ENCODE results near the gene GOLGA6A.
"Not testable (repeated sequence)": the region's sequence is repeated elsewhere in the genome, so short reads cannot be mapped to it uniquely, and the experiment has no call there.

The GOLGA6A gene

DNA sequence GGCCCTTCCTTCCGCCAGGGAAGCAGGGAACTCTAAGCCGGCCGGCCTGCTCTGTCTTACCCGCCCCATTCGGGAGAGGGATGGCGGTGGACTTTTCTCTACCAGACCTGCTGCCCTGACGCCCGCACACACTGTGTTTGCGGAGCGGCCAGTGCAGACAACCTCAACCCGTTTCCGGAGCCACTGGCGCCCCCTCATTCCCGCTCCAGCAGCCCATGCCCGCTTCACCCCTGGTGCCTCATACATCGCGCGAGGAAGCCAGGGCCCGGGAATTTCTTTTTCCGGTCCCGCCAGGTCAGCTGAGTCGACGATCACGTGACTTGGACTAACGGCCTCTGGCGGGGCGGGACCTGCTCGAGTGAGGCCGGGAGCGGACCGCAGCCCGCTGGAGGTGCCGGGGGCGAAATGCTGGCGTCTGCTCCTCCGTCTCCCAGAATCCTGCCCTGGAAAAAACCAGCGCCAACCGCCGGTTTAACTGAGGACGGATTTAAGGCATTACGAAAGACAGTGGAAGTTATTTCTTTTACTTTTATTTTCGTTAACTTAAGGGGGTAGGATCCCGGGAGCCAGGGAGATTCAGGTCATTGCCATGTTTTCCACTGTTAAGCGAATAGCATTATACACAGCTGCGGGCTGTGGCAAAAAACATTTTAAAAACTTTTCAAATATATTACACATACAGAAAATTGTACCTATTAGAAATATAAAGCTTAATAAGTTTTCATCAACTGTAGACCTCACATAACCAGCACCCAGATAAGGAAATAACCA is 17.8 kb upstream of the GOLGA6A start:
- not testable (repeated sequence) for DNase-seq

DNA sequence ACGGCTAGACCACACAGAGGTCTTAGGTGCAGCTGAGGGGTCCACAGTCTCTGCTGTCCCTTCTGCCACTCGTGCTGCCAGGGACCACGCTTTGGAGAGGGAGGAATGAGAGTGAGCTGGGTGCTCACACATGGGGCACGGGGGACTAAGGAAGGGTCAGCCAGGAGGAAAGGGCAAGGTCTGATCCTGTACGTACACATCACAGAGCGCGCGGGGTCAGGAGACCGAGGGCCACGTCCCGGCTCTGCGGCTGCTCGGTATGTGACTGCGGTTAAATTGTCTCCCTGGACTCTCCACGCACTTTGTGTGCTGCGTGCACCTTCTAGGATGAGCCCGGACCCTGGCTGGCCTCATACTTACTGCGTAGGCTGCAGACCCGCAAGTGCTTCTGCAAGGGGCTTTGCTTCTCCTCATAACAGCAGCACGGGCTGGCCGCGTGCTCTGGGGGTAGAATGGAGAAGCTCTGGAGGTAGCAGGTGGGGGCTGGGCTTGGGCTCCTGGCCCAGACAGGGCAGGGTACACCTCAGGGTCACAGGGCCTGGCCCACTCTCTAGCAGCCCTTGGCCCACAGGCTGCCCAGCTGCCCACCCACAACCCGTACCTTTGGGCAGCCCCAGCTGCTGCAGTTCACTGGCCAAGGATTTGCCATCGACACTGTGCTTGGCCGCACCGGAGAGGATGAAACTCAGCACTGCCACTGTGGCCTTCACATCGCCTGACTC is 14.6 kb upstream of the GOLGA6A start:
- not testable (repeated sequence) for DNase-seq

DNA sequence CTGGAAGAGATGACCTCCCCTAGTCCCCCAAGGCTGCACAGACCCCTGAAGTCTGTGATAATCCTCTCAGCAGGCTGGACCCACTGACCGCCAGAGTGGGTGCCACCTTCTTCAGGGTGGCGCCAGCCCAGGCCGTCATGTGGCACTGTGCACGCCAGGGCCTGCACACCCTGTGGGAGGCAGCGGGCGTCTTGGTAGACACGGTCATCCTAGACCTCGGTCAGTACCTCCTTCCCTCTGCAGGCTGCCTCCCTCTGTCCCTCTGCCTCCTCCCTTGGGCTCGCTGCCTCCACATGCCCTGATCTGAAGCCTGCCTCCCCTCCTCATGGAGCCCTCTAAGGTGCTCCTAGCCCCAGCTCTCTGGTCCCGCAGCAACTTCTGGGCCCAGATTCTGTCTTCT is 13.3 kb upstream of the GOLGA6A start:
- not testable (repeated sequence) for DNase-seq

DNA sequence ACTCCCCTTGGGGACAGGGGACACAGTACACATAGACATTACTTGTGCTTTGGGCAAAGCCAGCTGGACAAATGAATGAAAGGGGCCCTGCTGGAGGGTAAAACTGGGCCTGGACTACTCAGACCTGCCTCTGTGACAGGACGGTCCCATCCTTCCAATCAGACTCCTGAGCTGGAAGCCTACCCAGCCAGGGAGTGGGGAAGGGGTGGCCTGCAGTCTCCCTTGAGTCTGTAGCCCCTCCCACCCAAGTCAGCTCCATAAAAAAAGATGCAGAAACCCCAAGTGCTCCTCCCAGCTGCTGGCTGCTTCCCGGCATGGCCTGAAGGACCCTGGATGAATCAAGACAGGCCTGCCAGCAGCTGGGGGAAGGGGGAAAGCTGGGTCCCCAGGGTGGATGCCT is 12.2 kb upstream of the GOLGA6A start:
- DNase-seq: not testable (repeated sequence)

DNA sequence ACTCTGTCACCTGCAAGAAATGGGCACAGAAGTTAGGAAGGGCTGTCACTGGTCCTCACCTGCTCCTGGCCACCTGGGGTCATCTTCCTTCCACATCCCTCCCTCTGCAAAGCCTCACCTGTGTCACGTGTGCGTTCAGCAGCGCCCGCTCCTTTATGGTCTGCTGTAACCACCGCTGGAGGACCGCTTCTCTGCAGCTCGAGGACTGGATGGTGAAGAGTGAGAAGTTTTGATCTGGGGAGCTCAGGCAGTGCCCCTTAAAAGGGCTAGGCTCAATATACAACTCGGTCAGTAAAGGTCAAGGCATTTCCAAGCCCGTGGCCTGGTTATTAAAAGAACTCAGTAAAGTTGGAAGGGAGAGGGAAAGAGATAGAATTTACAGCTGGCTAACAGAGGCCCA is 6.6 kb downstream of the GOLGA6A start:
- DNase-seq: not testable (repeated sequence)

DNA sequence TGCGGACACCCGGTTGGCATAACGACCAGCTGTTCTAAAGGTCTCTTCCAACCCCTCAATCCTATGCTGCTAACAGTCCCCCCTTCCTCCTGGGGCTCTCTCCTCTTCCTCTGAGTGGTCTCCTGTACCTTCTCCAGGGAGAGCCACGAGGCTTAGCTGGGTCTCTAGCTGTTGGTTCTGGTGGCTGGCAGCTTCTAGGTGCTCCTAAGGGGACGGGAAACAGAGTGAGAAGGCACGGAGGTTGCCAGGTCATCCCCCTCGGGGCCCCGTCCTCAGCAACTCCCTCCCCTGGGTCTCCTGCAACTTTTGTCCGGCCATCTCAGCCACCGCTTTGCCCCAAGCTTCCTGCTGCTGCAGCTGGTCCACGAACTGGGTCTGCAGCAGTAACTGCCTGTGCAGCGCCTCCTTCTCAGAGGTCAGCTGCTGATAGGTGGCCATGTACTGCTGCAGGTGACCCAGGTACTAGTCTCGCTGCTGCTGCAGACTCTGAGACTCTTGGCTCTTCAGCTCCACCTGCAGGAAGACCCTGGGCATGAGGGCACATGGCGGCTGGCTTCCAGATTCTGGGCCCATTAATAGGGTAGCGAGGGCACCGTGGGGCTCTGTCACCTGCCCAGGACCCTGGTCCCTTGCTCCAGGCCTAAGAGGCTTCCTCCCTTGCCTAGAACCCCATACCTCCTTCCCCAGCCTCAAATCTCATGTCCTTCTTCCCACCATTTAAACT is 9.6 kb downstream of the GOLGA6A start:
- DNase-seq: not testable (repeated sequence)

DNA sequence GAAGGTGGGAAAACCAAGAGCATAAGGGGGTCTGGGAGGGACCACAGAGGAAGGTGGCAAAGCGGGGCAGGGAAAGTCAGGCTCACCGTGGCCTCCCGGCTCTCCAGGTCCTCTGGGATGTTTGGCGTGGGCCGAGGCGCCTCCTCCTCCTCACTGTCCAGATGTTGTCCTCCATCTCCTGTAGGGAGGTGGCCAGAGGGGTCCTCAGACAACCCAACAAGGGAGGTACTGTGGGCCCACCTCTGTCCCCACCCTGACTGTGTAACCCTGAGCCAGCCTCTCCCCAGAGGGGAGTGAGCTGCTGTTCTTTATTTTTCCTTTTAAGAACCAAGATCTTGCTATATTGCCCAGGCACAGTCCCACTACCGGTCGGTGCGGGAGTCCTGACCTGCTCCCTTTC is 10.2 kb downstream of the GOLGA6A start:
- not testable (repeated sequence) for DNase-seq

DNA sequence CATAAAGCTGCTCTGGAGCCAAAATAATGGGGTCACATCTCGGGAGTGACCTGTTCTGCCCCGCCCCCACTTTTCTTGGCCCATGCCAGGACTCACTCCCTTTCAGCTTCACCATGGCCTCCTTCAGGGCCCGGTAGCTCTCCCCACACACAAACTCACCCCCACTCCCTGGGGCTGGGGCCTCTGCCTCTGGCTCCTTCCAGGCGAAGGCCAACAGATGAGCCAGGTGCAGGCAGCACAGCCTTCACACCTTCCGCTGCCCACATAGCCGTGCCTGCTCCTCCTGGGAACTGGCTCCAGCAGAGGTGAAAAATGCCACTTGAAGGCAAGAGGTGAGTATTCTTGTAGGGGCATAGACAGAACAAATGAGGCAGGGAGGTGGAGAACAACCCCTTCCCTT is 10.7 kb downstream of the GOLGA6A start:
- DNase-seq: not testable (repeated sequence)

DNA sequence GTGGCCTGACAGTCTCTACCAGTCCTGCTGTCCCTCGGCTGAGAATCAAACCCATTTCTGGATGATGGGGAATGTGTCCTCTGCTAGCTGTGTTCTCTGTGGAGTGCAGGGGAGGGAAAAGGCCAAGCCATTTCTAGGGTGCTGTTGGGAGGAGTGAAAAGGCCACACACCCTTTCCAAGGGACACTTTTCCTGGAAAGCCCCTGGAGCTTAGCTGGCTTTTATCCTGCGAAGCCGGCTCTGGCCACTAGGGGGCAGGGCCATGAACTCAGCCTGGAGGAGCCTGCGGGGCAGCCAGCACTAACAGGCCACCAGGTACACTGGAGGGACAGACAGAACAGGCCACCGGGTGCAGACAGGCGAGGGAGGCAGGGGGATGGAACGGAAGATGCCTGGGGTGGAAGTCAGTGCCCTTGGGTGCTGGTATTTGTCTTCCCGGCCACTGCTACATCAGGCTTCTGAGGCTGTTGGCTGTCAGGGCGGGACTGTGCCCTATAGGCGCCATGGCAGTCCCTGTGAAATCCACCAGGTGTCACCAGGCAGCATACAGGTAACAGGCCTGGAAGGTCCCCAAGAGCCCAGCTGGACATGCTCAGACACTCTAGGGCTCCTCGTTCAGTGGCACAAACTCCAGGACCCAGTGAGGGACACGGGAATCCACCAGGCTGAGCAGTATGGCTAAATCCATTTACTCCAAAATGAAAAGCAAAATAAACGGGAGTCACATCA is 16.5 kb downstream of the GOLGA6A start:
- not testable (repeated sequence) for DNase-seq

DNA sequence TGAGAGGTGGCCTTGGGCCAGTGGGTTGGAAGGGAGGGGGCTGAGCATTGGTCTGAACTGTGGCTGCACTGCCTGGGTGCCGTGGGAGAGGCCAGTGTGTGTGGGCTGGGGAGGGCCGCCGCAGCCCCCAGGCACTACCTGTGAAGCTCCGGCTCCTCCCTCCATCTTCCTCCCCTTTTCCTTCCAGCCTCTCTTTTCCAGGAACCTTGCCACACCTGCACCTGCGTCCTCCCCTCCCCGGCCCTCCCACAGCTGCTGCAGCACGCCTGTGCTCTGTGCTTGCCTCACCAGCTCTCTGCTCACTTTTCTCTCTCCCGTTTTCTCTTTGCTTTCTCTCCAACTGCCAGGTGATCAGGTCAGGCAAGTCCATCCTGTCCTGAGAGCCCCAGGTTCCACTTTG is 17.5 kb downstream of the GOLGA6A start:
- not testable (repeated sequence) for DNase-seq

DNA sequence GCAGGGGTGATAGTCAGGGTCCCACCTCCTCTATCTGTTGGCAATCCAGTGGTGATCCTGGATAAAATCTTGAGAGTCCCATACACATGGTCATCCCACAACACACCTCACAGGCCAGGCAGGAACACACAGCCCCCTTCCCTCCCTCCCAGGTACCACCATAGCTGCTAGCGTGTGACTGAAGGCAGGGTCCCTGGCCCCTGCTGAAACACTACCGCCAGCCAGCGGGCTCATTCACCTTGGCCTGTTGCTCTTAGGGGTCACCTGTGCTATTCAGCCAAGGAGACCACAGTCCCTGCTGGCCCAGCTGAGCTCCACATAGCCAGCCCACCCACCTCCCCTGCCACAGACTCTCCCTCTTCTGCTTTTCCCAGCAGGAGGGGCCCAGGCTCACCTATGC is 18.2 kb downstream of the GOLGA6A start:
- DNase-seq: not testable (repeated sequence)

DNA sequence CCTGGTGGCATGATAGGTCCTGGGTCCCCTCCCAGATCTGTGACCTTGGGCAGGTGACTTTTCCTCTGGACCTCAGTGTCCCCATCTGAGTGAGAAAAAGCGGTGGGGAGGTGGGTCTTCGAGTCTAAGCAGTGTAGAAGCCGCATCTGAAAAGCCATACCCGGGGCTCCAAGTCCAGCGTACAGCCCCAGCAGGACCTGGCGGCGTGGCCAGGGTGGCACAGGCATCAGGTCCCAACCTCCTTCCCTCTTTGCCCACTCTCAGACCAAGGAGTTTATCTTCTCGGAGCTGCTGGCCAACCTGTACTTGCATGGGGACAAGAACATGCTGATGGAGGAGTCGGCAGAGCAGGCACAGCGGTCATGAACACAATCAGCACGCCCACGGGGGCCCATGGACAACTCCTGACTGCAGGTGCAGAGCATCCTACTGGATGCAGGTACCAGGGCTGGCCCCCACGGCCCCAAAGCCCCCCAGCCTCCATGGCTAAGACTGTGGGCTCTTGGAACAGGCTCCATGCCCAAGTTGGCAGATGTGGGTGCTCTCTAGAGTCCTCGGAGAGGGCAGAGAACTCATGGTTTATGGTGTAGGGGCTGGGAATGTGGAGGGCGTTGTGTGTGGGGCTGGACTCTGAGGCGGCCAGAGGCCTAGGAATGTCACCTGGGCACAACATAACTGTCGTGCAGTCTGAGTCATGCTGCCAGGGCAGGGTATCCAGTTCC is 18.8 kb downstream of the GOLGA6A start:
- DNase-seq: not testable (repeated sequence)

DNA sequence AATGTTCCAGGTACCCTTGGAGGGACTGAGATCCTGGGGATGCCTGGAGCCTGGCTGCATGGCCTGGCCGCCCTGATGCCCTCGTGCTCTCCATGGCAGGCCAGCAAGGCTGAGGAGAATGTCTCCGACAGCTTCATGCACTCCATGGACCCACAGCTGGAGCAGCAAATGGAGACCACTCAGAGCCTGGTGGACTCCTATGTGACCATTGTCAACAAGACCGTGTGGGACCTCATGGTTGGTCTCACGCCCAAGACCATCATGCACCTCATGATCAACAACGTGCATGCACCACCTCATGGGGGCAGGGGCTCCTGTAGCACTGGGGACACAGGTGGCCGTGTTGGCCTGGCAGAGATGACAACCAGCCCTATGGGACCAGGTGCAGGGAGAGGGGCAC is 19.7 kb downstream of the GOLGA6A start:
- DNase-seq: no peak

DNA sequence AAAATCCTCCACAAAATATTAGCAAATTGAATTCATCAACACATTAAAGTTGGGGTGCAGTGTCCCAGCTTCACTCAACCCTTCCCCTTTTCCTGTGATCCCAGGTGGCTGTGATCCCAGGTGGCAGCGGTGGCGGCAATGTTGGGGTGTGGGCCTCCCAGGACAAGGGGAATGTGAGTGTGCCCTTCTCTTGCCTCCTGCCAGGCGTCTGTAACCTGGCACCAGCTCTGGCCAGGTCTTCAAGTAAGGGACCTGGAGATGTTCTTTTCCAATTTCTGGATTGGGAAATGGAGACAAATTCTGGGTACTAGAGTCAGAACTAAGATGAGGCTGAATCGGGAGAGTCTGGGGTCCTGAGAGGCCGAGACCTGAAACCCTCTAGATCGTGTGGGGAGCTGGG is 20.1 kb downstream of the GOLGA6A start:
- no peak for DNase-seq

DNA sequence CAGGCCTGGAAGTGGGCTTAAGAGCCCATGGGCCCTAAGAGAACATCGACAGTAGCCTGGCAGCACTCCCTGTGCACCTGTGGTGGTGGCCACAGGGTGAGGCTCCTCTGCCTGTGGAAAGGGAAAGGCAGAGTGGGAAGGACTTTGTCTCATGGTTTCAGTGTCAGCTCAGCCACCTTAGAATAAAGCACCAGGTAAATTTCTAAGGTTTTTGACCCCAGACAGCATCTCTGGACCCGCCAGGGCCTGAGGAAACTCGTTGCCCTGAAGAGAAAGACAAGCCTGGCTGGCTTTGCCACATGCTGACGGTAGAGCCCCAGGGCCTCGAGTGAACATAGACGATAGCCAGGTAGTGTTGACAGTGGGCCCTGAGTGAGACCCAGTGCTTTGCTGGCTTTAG is 22.1 kb downstream of the GOLGA6A start:
- no peak for DNase-seq

DNA sequence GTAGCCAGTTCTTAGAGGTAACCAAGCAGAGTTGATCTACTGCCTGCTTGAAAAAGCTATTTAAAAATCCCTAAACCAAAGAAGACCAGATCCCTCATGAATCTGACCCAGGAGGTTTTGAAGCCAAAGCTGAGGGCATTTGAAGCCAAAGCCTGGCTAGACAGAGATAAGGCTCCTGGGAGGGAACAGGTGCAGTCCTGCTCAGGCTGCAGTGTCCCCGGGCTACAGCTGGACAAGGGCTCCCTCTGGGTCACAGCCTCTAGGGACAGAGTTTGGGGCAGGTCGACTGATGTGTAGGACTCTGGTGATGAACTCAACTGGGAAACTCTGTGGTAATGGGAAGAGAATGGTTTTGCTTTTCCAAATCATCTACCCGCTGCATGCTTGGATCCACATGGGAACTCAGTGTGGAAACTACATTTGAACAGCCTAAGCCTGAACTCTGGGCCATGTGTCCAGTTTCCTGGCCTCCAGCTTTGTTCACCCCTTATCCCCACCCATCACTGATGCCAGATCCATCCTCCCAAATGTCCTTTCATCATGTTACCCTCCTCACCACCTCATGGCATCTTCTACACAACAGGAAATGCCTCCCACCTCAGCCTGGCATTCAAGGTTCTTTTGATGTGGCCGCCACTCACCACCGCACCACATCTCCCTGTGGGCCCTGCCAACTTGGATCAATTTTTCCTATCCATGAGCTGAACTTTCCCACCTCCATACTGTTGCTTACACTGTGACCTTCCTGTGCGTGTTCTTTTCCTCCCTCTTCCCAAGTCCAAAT is 23.1 kb downstream of the GOLGA6A start:
- not testable (repeated sequence) for DNase-seq

DNA sequence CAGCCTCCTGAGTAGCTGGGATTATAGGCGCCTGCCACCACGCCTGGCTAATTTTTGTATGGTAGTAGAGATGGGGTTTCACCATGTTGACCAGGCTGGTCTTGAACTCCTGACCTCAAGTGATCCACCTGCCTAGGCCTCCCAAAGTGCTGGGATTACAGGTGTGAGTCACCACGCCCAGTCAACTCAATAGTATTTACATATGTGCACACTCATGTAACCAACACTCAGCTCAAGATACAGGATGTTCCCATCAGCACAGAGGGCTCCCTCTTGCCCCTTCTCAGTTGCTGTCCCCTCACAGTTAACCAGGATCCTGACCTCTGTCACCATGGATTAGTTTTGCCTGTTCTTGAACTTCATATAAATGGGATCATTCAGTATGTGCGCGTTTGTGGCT is 26.0 kb downstream of the GOLGA6A start:
- DNase-seq: not testable (repeated sequence)

DNA sequence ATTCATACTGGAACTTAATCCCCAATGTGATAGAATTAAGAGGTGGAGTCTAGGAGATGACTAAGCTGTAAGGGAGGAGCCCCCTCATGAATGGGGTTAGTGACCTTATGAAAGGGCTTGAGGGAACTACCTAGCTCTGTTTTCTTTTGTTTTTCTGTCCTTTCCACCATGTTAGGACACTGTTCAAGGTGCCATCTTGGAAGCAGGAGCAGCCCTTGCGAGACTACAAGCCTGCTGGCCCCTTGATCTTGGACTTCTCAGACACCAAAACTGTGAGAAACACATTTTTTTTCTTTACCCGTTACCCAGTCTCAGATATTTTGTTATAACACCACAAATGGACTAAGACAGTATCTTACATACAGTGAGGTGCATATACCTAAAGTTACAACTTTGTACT is 26.5 kb downstream of the GOLGA6A start:
- DNase-seq: no peak

DNA sequence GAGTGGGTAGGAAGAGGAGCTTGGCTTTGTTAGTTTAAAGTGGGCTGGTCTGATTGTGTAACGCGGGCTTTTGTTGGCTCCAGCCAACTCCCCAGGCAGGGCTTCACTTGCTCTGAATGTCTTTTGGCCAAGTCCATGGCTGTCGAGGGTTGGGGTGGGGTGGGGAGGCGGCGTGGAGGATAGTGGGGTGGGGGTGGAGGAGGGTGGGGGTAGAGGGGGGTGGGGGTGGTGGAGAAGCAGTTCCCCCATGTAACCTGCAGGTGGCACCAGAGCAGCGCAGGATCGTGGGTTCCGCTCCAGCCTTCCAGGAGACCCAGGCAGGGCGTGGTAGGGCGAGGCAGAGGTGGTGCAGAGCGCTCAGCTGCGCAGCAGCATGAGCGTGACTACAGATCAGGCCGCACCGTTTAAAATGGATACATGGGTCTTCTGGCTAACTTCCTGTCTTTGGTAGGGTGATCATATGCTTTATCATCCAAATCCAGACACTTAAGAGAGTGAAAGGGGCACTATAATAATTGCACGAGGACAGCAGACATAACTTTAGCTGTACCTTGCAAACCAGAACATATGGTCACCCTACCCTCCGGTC is 28.3 kb downstream of the GOLGA6A start:
- DNase-seq: no peak

DNA sequence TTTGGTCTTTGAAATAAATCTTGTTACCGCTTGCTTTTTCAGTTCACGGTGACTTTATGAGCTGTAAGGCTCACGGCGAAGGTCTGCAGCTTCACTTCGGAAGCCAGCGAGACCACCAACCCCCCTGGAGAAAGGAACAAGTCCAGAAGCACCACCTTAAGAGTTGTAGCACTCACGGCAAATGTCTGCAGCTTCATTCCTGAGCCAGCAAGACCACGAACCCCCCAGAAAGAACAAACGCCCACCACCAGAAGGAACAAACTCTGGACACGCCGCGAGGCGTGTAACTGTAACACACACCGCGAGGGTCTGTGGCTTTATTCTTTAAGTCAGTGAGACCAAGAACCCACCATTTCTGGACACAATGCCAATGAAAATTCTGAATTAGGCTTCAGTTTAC is 28.8 kb downstream of the GOLGA6A start:
- DNase-seq: no peak
